ENCODE data around the gene GSK3B. TPM values are rescaled to one million over a fixed set of nuclear protein-coding genes. Genes with fewer than 3 reads are reported as not detected.

GSK3B gene
- polyA plus RNA-seq, 4 donors: 13.5 to 32.2 (median 21.2) TPM

DNA sequence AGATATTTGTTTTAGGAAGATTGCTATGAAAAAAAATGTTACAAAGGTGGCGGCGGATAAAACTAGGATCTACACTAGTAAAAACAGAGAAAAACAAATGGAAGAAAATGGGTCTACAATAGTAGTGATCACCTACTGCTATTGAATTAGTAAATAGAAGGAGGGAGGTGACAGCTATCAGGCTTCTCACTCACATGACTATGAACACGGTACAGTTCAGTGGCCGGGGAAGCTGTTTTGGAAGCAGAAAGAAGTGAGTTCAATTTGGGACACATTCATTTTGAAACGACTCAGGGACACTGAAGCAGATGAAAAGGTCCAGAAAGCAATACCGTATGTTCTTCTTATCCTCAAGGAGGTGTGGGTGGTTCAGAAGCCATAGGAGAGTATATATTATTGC is 138.3 kb downstream of the GSK3B start:
- H3K36me3 ChIP-seq (ENCODE audit: control insufficient read depth in 3 of 3, insufficient read depth in 2 of 3, low read depth in 1 of 3, low read length in 3 of 3): peaks cover 0 to 2% (median 0%) of the 10 kb centered on the region in 3 donors
- H3K4me3 ChIP-seq (ENCODE audit: low read depth in 1 of 3, low read length in 3 of 3): no peak overlapping the region
- H3K27ac ChIP-seq (ENCODE audit: low read depth in 1 of 3, low read length in 2 of 3): no peak overlapping the region
- WGBS, 3 donors: 92 to 95% (median 94%) methylated on average over 6 of the region's 6 CpGs
- H3K9me3 ChIP-seq (ENCODE audit: control insufficient read depth in 2 of 2, insufficient read depth in 1 of 2, low read depth in 1 of 2, low read length in 1 of 2): no peaks in the 10 kb centered on the region
- DNase-seq (no peak), FAIRE-seq (no peak)
- H3K27me3 ChIP-seq (ENCODE audit: control insufficient read depth in 3 of 3, insufficient read depth in 3 of 3, low read length in 3 of 3): no peaks in the 10 kb centered on the region
- no peaks in the 10 kb centered on the region for H3K4me1 ChIP-seq (ENCODE audit: control insufficient read depth in 3 of 3, insufficient read depth in 2 of 3, low read depth in 1 of 3, low read length in 2 of 3)

DNA sequence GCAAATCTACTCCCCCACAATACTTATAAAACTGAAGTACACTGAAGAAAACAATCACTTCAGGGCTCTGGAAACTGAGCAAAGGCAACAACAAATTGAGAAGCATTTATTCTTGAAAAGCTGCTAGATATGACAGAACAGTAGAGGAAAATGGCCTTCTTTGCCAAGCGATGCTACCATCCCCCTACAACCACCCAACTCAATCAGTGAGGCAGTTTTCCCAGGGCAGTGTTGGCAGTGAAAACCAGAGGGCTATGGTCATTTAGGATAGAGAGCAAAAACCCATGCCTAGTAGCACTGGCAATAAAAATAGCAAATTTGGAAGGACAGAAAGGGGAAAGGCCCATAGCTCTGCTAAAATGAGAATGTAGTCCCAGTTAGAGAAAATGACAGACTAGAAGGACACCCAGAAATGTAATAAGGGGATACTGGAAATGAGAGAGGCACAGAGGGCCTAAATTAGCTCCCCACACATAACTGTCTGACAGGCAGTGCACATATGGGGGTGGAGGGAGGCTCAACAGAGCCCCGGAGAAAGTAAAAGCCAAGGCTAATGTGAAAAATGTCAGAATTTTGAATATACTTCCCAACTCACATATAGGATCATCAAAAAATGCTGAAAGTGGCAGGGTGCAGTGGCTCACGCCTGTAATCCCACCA is 143.5 kb downstream of the GSK3B start:
- H3K4me3 ChIP-seq (ENCODE audit: low read depth in 1 of 3, low read length in 3 of 3): no peak overlapping the region
- no peak overlapping the region for H3K27ac ChIP-seq (ENCODE audit: low read depth in 1 of 3, low read length in 2 of 3)
- H3K4me1 ChIP-seq (ENCODE audit: control insufficient read depth in 3 of 3, insufficient read depth in 2 of 3, low read depth in 1 of 3, low read length in 2 of 3): no peaks in the 10 kb centered on the region
- WGBS, 3 donors: 93 to 98% (median 94%) methylated on average over 3 of the region's 3 CpGs
- FAIRE-seq (no peak), DNase-seq (no peak)
- H3K9me3 ChIP-seq (ENCODE audit: control insufficient read depth in 2 of 2, insufficient read depth in 1 of 2, low read depth in 1 of 2, low read length in 1 of 2): no peaks in the 10 kb centered on the region
- no peaks in the 10 kb centered on the region for H3K36me3 ChIP-seq (ENCODE audit: control insufficient read depth in 3 of 3, insufficient read depth in 2 of 3, low read depth in 1 of 3, low read length in 3 of 3)
- H3K27me3 ChIP-seq (ENCODE audit: control insufficient read depth in 3 of 3, insufficient read depth in 3 of 3, low read length in 3 of 3): no peaks in the 10 kb centered on the region

GRCh38 chr3:119945291-119945690 is 149.0 kb downstream of the GSK3B start:
- H3K27ac ChIP-seq (ENCODE audit: low read depth in 1 of 3, low read length in 2 of 3): no peak overlapping the region
- no peak for FAIRE-seq
- no peak overlapping the region for H3K4me3 ChIP-seq (ENCODE audit: low read depth in 1 of 3, low read length in 3 of 3)
- H3K9me3 ChIP-seq (ENCODE audit: control insufficient read depth in 2 of 2, insufficient read depth in 1 of 2, low read depth in 1 of 2, low read length in 1 of 2): no peaks in the 10 kb centered on the region
- peaks cover 0 to 4% (median 3%) of the 10 kb centered on the region in 3 donors for H3K4me1 ChIP-seq (ENCODE audit: control insufficient read depth in 3 of 3, insufficient read depth in 2 of 3, low read depth in 1 of 3, low read length in 2 of 3)
- whole genome bisulfite sequencing, 3 donors: 7 to 28% (median 13%) methylated on average over 1 of the region's 1 CpG
- H3K36me3 ChIP-seq (ENCODE audit: control insufficient read depth in 3 of 3, insufficient read depth in 2 of 3, low read depth in 1 of 3, low read length in 3 of 3): no peaks in the 10 kb centered on the region
- H3K27me3 ChIP-seq (ENCODE audit: control insufficient read depth in 3 of 3, insufficient read depth in 3 of 3, low read length in 3 of 3): peaks cover 0 to 3% (median 0%) of the 10 kb centered on the region in 3 donors
- peak in 1 of 2 donors; percentile 52 for DNase-seq

GRCh38 chr3:119944091-119944490 is 150.2 kb downstream of the GSK3B start:
- H3K27me3 ChIP-seq (ENCODE audit: control insufficient read depth in 3 of 3, insufficient read depth in 3 of 3, low read length in 3 of 3): peaks cover 0 to 3% (median 0%) of the 10 kb centered on the region in 3 donors
- H3K9me3 ChIP-seq (ENCODE audit: control insufficient read depth in 2 of 2, insufficient read depth in 1 of 2, low read depth in 1 of 2, low read length in 1 of 2): no peaks in the 10 kb centered on the region
- H3K4me3 ChIP-seq (ENCODE audit: low read depth in 1 of 3, low read length in 3 of 3): no peak overlapping the region
- FAIRE-seq (no peak), DNase-seq (no peak)
- no peaks in the 10 kb centered on the region for H3K36me3 ChIP-seq (ENCODE audit: control insufficient read depth in 3 of 3, insufficient read depth in 2 of 3, low read depth in 1 of 3, low read length in 3 of 3)
- WGBS, 3 donors: 59 to 74% (median 72%) methylated on average over 2 of the region's 2 CpGs
- H3K4me1 ChIP-seq (ENCODE audit: control insufficient read depth in 3 of 3, insufficient read depth in 2 of 3, low read depth in 1 of 3, low read length in 2 of 3): peaks cover 0 to 4% (median 3%) of the 10 kb centered on the region in 3 donors
- H3K27ac ChIP-seq (ENCODE audit: low read depth in 1 of 3, low read length in 2 of 3): no peak overlapping the region

GRCh38 chr3:119939077-119939476 is 155.2 kb downstream of the GSK3B start:
- WGBS, 3 donors: 93 to 100% (median 97%) methylated on average over 1 of the region's 1 CpG
- H3K36me3 ChIP-seq (ENCODE audit: control insufficient read depth in 3 of 3, insufficient read depth in 2 of 3, low read depth in 1 of 3, low read length in 3 of 3): no peaks in the 10 kb centered on the region
- H3K4me3 ChIP-seq (ENCODE audit: low read depth in 1 of 3, low read length in 3 of 3): no peak overlapping the region
- H3K9me3 ChIP-seq (ENCODE audit: control insufficient read depth in 2 of 2, insufficient read depth in 1 of 2, low read depth in 1 of 2, low read length in 1 of 2): no peaks in the 10 kb centered on the region
- no peak for DNase-seq
- H3K27me3 ChIP-seq (ENCODE audit: control insufficient read depth in 3 of 3, insufficient read depth in 3 of 3, low read length in 3 of 3): no peaks in the 10 kb centered on the region
- FAIRE-seq: no peak
- H3K27ac ChIP-seq (ENCODE audit: low read depth in 1 of 3, low read length in 2 of 3): no peak overlapping the region
- H3K4me1 ChIP-seq (ENCODE audit: control insufficient read depth in 3 of 3, insufficient read depth in 2 of 3, low read depth in 1 of 3, low read length in 2 of 3): peaks cover 0 to 4% (median 0%) of the 10 kb centered on the region in 3 donors

DNA sequence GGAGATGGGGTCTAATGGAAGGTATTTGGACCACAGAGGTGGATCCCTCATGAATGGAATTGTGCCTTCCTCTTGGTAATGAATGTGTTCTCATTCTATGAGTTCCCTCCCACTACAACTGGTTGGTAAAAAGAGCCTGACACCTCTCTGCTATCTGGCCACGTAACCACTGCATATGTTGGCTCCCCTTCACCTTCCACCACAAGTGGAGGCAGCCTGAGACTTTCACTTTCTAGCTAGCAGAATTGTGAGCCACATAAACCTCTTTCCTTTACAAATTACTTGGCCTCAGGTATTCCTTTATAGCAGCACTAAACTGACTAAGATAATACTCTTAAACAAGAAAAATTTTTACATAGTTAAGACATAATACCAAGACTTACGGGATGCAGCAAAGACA is 157.0 kb downstream of the GSK3B start:
- H3K27me3 ChIP-seq (ENCODE audit: control insufficient read depth in 3 of 3, insufficient read depth in 3 of 3, low read length in 3 of 3): no peaks in the 10 kb centered on the region
- H3K27ac ChIP-seq (ENCODE audit: low read depth in 1 of 3, low read length in 2 of 3): no peak overlapping the region
- H3K4me1 ChIP-seq (ENCODE audit: control insufficient read depth in 3 of 3, insufficient read depth in 2 of 3, low read depth in 1 of 3, low read length in 2 of 3): no peaks in the 10 kb centered on the region
- FAIRE-seq (no peak), DNase-seq (peak; percentile 7 to 12)
- no peaks in the 10 kb centered on the region for H3K9me3 ChIP-seq (ENCODE audit: control insufficient read depth in 2 of 2, insufficient read depth in 1 of 2, low read depth in 1 of 2, low read length in 1 of 2)
- H3K4me3 ChIP-seq (ENCODE audit: low read depth in 1 of 3, low read length in 3 of 3): no peak overlapping the region
- WGBS, 3 donors: 52 to 81% (median 54%) methylated on average over 2 of the region's 2 CpGs
- peaks cover 0 to 2% (median 0%) of the 10 kb centered on the region in 3 donors for H3K36me3 ChIP-seq (ENCODE audit: control insufficient read depth in 3 of 3, insufficient read depth in 2 of 3, low read depth in 1 of 3, low read length in 3 of 3)

DNA sequence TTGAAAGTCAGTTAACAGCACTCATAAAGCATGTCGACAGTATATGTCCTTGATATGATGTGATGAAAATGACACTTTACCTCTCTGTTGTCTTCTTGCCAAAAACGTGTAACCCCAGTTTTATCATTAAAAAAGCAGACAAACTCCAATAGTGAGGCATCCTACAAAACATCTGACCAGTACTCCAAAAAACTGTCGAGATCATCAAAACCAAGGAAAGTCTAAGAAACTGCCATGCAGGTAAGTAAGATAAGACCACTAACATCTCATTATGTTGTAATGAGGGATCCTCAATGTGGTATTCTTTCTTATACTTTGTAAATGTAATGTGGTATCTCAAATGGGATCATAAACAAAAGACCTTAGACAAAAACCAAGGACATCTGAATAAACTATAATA is 160.0 kb downstream of the GSK3B start:
- FAIRE-seq (no peak), DNase-seq (no peak)
- no peaks in the 10 kb centered on the region for H3K27me3 ChIP-seq (ENCODE audit: control insufficient read depth in 3 of 3, insufficient read depth in 3 of 3, low read length in 3 of 3)
- H3K4me1 ChIP-seq (ENCODE audit: control insufficient read depth in 3 of 3, insufficient read depth in 2 of 3, low read depth in 1 of 3, low read length in 2 of 3): no peaks in the 10 kb centered on the region
- H3K9me3 ChIP-seq (ENCODE audit: control insufficient read depth in 2 of 2, insufficient read depth in 1 of 2, low read depth in 1 of 2, low read length in 1 of 2): no peaks in the 10 kb centered on the region
- H3K36me3 ChIP-seq (ENCODE audit: control insufficient read depth in 3 of 3, insufficient read depth in 2 of 3, low read depth in 1 of 3, low read length in 3 of 3): peaks cover 0 to 2% (median 0%) of the 10 kb centered on the region in 3 donors
- no peak overlapping the region for H3K4me3 ChIP-seq (ENCODE audit: low read depth in 1 of 3, low read length in 3 of 3)
- WGBS, 3 donors: 85 to 87% (median 86%) methylated on average over 3 of the region's 3 CpGs
- H3K27ac ChIP-seq (ENCODE audit: low read depth in 1 of 3, low read length in 2 of 3): no peak overlapping the region

DNA sequence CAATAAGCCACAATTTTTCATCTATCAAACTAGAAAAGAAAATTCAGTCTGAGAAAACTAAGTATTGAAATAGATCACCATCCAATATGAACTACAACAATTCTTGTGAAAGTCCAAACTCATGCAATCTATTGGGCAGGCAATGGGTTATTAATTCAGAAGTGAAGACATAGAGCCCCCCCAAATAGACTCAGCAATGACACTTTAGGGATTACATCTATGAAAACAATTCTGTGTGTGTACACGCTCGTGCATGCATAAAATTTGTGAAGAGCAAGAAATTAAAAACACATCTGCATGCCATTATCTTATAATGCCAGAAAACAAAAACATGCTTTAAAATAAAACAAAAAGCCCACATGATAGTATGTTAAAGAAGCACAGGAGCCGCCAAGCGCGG is 161.0 kb downstream of the GSK3B start:
- no peak overlapping the region for H3K4me3 ChIP-seq (ENCODE audit: low read depth in 1 of 3, low read length in 3 of 3)
- H3K4me1 ChIP-seq (ENCODE audit: control insufficient read depth in 3 of 3, insufficient read depth in 2 of 3, low read depth in 1 of 3, low read length in 2 of 3): no peaks in the 10 kb centered on the region
- H3K9me3 ChIP-seq (ENCODE audit: control insufficient read depth in 2 of 2, insufficient read depth in 1 of 2, low read depth in 1 of 2, low read length in 1 of 2): no peaks in the 10 kb centered on the region
- WGBS, 3 donors: 95 to 97% (median 96%) methylated on average over 5 of the region's 5 CpGs
- H3K27me3 ChIP-seq (ENCODE audit: control insufficient read depth in 3 of 3, insufficient read depth in 3 of 3, low read length in 3 of 3): no peaks in the 10 kb centered on the region
- DNase-seq: no peak
- FAIRE-seq: no peak
- no peak overlapping the region for H3K27ac ChIP-seq (ENCODE audit: low read depth in 1 of 3, low read length in 2 of 3)
- peaks cover 0 to 2% (median 0%) of the 10 kb centered on the region in 3 donors for H3K36me3 ChIP-seq (ENCODE audit: control insufficient read depth in 3 of 3, insufficient read depth in 2 of 3, low read depth in 1 of 3, low read length in 3 of 3)

DNA sequence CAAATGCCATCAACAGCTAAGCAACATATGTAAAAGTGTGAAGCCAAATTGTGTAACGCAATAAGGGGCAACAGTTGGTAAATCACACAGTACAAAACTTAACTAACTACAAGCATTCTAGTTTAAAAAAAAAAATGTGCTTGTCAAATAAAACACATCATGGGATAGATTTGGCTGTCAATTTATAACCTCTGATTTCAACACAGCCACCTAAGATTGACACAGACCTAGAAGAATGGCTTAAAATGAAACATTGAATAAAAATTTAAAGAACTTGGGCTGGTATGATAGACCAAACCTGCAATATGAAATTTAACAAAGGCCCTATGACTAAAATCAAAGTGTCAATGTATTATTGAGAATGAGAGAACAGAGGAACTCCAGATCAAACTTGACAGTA is 164.0 kb downstream of the GSK3B start:
- no peak overlapping the region for H3K27ac ChIP-seq (ENCODE audit: low read depth in 1 of 3, low read length in 2 of 3)
- DNase-seq (no peak), FAIRE-seq (no peak)
- H3K27me3 ChIP-seq (ENCODE audit: control insufficient read depth in 3 of 3, insufficient read depth in 3 of 3, low read length in 3 of 3): no peaks in the 10 kb centered on the region
- H3K4me3 ChIP-seq (ENCODE audit: low read depth in 1 of 3, low read length in 3 of 3): no peak overlapping the region
- no peaks in the 10 kb centered on the region for H3K9me3 ChIP-seq (ENCODE audit: control insufficient read depth in 2 of 2, insufficient read depth in 1 of 2, low read depth in 1 of 2, low read length in 1 of 2)
- WGBS, 3 donors: 93 to 100% (median 94%) methylated on average over 1 of the region's 1 CpG
- peaks cover 0 to 2% (median 0%) of the 10 kb centered on the region in 3 donors for H3K36me3 ChIP-seq (ENCODE audit: control insufficient read depth in 3 of 3, insufficient read depth in 2 of 3, low read depth in 1 of 3, low read length in 3 of 3)
- no peaks in the 10 kb centered on the region for H3K4me1 ChIP-seq (ENCODE audit: control insufficient read depth in 3 of 3, insufficient read depth in 2 of 3, low read depth in 1 of 3, low read length in 2 of 3)

All from small intestine (tissue), 7 donors.